Measurements from ENCODE around the gene PRKAR2B.

The PRKAR2B gene

DNA sequence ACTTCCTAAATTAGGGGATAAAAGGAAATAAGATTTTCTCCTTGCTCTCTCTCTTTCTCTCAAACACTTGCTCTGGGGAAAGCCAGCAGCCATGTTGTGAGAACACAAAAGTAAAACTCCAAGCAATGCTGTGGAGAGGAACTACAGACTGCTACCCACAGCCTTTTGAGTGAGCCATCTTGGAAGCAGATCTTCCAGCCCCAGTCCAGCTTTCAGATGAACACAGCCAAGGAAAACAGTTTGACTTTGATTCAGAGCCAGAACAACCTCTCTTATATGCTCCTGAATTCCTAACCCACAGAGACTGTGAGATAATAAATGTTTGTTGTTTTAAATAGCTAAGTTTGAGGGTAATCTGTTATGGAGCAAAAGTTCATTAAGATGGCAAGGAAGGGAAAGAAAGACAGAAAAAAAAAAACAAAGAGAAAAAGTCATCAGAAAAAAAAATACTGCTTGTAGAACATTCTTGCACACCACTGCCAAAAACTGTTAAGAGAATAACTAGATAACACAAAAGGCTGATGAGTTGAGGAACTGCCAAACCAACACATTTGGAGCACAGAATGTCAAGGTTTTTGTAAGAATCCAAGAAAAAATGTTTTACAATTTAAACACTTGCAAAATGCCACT lies 20.9 kb upstream of the PRKAR2B start:
- no peaks in the 10 kb centered on the region for H3K36me3 Mint-ChIP-seq (ENCODE audit: low read depth)
- H3K9me3 Mint-ChIP-seq: peaks cover 3% of the 10 kb centered on the region
- no peak for DNase-seq
- no peak overlapping the region for H3K27ac Mint-ChIP-seq
- H3K4me3 Mint-ChIP-seq: no peak overlapping the region
- no peak for TF ChIP-seq CTCF (IDR thresholded peaks at IDR 0.05)
- H3K4me1 Mint-ChIP-seq: no peaks in the 10 kb centered on the region
- H3K27me3 Mint-ChIP-seq (ENCODE audit: low read depth, poor library complexity): peaks cover 8% of the 10 kb centered on the region

DNA sequence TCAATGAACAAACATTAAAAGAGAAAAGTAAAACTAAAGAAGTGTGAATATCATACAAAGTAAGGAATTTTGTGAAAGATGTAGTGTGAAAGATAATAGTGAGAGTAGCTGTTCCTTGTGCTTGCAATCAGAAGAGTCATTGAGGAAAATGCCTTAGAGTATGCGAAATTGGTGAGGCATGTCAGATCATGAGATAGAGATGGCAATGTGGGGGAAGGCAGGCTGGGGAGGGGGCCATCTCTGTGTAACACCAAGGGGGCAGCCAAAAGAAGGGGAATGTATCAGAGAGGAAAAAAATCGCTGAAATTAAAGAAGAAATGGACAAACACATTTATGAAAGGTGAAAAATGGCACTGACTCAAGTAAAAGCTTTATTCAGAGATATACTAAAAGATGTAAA lies 19.6 kb upstream of the PRKAR2B start:
- H3K4me3 Mint-ChIP-seq: no peak overlapping the region
- H3K4me1 Mint-ChIP-seq: no peaks in the 10 kb centered on the region
- DNase-seq: no peak
- H3K27me3 Mint-ChIP-seq (ENCODE audit: low read depth, poor library complexity): peaks cover 8% of the 10 kb centered on the region
- no peak overlapping the region for H3K27ac Mint-ChIP-seq
- H3K9me3 Mint-ChIP-seq: peaks cover 3% of the 10 kb centered on the region
- no peaks in the 10 kb centered on the region for H3K36me3 Mint-ChIP-seq (ENCODE audit: low read depth)
- TF ChIP-seq CTCF (IDR thresholded peaks at IDR 0.05): no peak

GRCh38 chr7:107025449-107026103 lies 18.9 kb upstream of the PRKAR2B start:
- no peak for TF ChIP-seq CTCF (IDR thresholded peaks at IDR 0.05)
- Mint-ChIP-seq H3K27ac (no peak overlapping the region), H3K4me3 (no peak overlapping the region), H3K4me1 (no peaks in the 10 kb centered on the region), H3K9me3 (peaks cover 3% of the 10 kb centered on the region), H3K27me3 (ENCODE audit: low read depth, poor library complexity) (peaks cover 5% of the 10 kb centered on the region), H3K36me3 (ENCODE audit: low read depth) (no peaks in the 10 kb centered on the region)
- DNase-seq: no peak

GRCh38 chr7:107026166-107026565 lies 18.3 kb upstream of the PRKAR2B start:
- DNase-seq: no peak
- no peaks in the 10 kb centered on the region for H3K36me3 Mint-ChIP-seq (ENCODE audit: low read depth)
- no peaks in the 10 kb centered on the region for H3K4me1 Mint-ChIP-seq
- H3K27ac Mint-ChIP-seq: no peak overlapping the region
- peaks cover 3% of the 10 kb centered on the region for H3K9me3 Mint-ChIP-seq
- peaks cover 5% of the 10 kb centered on the region for H3K27me3 Mint-ChIP-seq (ENCODE audit: low read depth, poor library complexity)
- TF ChIP-seq CTCF (IDR thresholded peaks at IDR 0.05): no peak
- H3K4me3 Mint-ChIP-seq: no peak overlapping the region

- no peak overlapping the region for H3K4me3 Mint-ChIP-seq
- no peak for DNase-seq
- no peaks in the 10 kb centered on the region for H3K36me3 Mint-ChIP-seq (ENCODE audit: low read depth)
- TF ChIP-seq CTCF (IDR thresholded peaks at IDR 0.05): no peak
- no peaks in the 10 kb centered on the region for H3K4me1 Mint-ChIP-seq
- no peak overlapping the region for H3K27ac Mint-ChIP-seq
- peaks cover 3% of the 10 kb centered on the region for H3K9me3 Mint-ChIP-seq
- peaks cover 5% of the 10 kb centered on the region for H3K27me3 Mint-ChIP-seq (ENCODE audit: low read depth, poor library complexity)
Observed at GRCh38 chr7:107027208-107027607, 17.3 kb upstream of the PRKAR2B start.
